Neuronal stem cell (in vitro differentiated cells): ENCODE data around the gene HSPG2.
A peak's percentile ranks its signal among the peaks of the same experiment; 100 is the strongest.
"Not testable (repeated sequence)": the region's sequence is repeated elsewhere in the genome, so short reads cannot be mapped to it uniquely, and the experiment has no call there.

Source experiments
- DNase-seq: peaks from one replicate; pipeline ENCODE4 v3.0.0-alpha.2; 2013; ENCODE audit warnings: low spot score
- H2AFZ ChIP-seq: one replicate; pipeline ENCODE4 v1.6.1; 2013; ENCODE audit warnings: mild to moderate bottlenecking, low read length, inconsistent platforms
- H2AK5ac ChIP-seq: 2 replicates; pipeline ENCODE4 v1.6.1; 2013; ENCODE audit warnings: low read depth, mild to moderate bottlenecking, inconsistent platforms, low read length, moderate library complexity, mixed read lengths
- H2BK120ac ChIP-seq: 2 replicates; pipeline ENCODE4 v1.6.1; 2013; ENCODE audit warnings: low read depth, mild to moderate bottlenecking, inconsistent platforms, low read length, moderate library complexity, mixed read lengths
- H2BK12ac ChIP-seq: one replicate; pipeline ENCODE4 v1.6.1; 2013; ENCODE audit warnings: low read length, inconsistent platforms
- H2BK15ac ChIP-seq: 2 replicates; pipeline ENCODE4 v1.6.1; 2013; ENCODE audit warnings: mild to moderate bottlenecking, low read length, inconsistent platforms, mixed read lengths
- H2BK5ac ChIP-seq: one replicate; pipeline ENCODE4 v1.6.1; 2013; ENCODE audit warnings: inconsistent platforms, mild to moderate bottlenecking, low read length, moderate library complexity
- H3K14ac ChIP-seq: one replicate; pipeline ENCODE4 v1.6.1; 2013; ENCODE audit warnings: low read length, inconsistent platforms
- H3K18ac ChIP-seq: 2 replicates; pipeline ENCODE4 v1.6.1; 2013; ENCODE audit warnings: low read length, inconsistent platforms
- H3K23ac ChIP-seq: 2 replicates; pipeline ENCODE4 v1.6.1; 2013; ENCODE audit warnings: low read depth, mild to moderate bottlenecking, mixed read lengths, low read length, inconsistent platforms; ENCODE audit not compliant: poor library complexity
- H3K27ac ChIP-seq: replicated peaks from 3 replicates; pipeline ENCODE4 v1.5.1; 2013; ENCODE audit warnings: low read length, inconsistent platforms
- H3K27me3 ChIP-seq, 3 experiments: 2 replicates each; pipeline ENCODE4 v1.6.1; 2013; ENCODE audit warnings: low read length in 3 of 3, mild to moderate bottlenecking in 2 of 3, inconsistent platforms in 1 of 3, low read depth in 1 of 3, mixed read lengths in 1 of 3, moderate library complexity in 1 of 3; ENCODE audit not compliant: control insufficient read depth in 3 of 3, insufficient read depth in 3 of 3
- H3K36me3 ChIP-seq, 2 donors: replicated peaks in 1 of 2; 2 replicates each; pipeline ENCODE4 v1.6.1; 2013; ENCODE audit warnings: low read length in 2 of 2; ENCODE audit not compliant: control insufficient read depth in 2 of 2, insufficient read depth in 2 of 2
- H3K4ac ChIP-seq: 2 replicates; pipeline ENCODE4 v1.6.1; 2013; ENCODE audit warnings: inconsistent platforms, mild to moderate bottlenecking, low read length, moderate library complexity
- H3K4me1 ChIP-seq, 2 donors: 1 replicate in 1 of 2; 2 replicates in 1 of 2; pipeline ENCODE4 v1.6.1; 2013; ENCODE audit warnings: low read length in 2 of 2, low read depth in 1 of 2; ENCODE audit not compliant: control insufficient read depth in 2 of 2, insufficient read depth in 1 of 2
- H3K4me2 ChIP-seq: one replicate; pipeline ENCODE4 v1.6.1; 2013; ENCODE audit warnings: mild to moderate bottlenecking, low read length, inconsistent platforms; ENCODE audit not compliant: insufficient read depth, poor library complexity, severe bottlenecking
- H3K4me3 ChIP-seq, 2 donors: 2 replicates each; pipeline ENCODE4 v1.5.1; 2013; ENCODE audit warnings: low read length in 2 of 2, mild to moderate bottlenecking in 2 of 2, inconsistent platforms in 1 of 2, moderate library complexity in 1 of 2
- H3K79me1 ChIP-seq: one replicate; pipeline ENCODE4 v1.6.1; 2013; ENCODE audit warnings: low read depth, mild to moderate bottlenecking, inconsistent platforms, low read length, moderate library complexity
- H3K9ac ChIP-seq: one replicate; pipeline ENCODE4 v1.6.1; 2013; ENCODE audit warnings: mild to moderate bottlenecking, low read depth, low read length, inconsistent platforms; ENCODE audit not compliant: poor library complexity
- H3K9me3 ChIP-seq, 2 donors: replicated peaks in 1 of 2; 2 replicates each; pipeline versions ENCODE3 to v1.6.1; 2013; ENCODE audit warnings: low read length in 2 of 2, mild to moderate bottlenecking in 2 of 2, inconsistent platforms in 1 of 2, low read depth in 1 of 2, mixed read lengths in 1 of 2, moderate library complexity in 1 of 2; ENCODE audit not compliant: control insufficient read depth in 2 of 2, insufficient read depth in 1 of 2
- H4K8ac ChIP-seq: one replicate; pipeline ENCODE4 v1.6.1; 2013; ENCODE audit warnings: low read depth, mild to moderate bottlenecking, inconsistent platforms, low read length, moderate library complexity
- H4K91ac ChIP-seq: one replicate; pipeline ENCODE4 v1.6.1; 2013; ENCODE audit warnings: low read length, low read depth, mild to moderate bottlenecking, inconsistent platforms; ENCODE audit not compliant: poor library complexity
- WGBS, 2 donors: extraction: QIAGEN DNeasy Blood & Tissue Kit; methylation state at CpG; one replicate each; pipeline ENCODE4 v1.1.7; 2013; ENCODE audit warnings: missing lambda C conversion rate in 2 of 2, mixed read lengths in 1 of 2; ENCODE audit not compliant: insufficient read length in 2 of 2, insufficient replicate concordance in 1 of 2; ENCODE audit errors: extremely low coverage in 2 of 2; 5-methylcytosine and 5-hydroxymethylcytosine counted together

The HSPG2 gene

DNA sequence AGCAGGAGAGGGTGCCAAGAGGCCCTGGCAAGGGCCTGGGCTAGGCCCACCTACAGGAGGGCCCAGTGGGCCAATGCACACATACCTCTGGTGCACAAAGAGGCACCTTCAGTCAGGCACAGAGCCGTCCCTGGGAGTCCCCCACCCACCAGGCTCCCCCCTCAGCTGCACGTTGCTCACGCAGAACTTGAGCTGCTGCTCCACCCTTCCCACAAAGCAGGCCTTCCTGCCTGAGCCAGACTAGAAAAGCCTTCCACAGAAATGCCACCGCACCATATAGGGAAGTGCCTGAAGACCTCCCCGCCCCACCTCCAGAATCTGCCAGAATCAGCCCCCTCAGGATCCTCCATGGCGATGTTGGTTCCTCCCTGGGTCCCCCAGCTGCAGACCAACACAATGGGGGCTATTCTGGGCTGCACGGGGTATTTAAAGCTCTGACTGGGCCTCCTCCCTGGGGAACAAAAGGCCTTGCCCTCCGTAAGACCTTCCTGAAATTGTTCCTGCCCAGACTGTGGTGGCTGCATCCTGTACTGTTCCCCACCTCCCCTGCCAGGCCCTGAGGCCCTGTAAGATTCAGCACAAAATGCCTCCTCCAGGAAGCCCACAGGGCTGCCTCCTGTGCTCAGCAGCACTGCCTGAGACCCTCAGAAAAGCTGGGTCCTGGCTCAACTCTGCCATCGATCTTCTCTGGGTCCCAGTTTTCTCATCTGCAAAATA, 27.2 kb downstream of the HSPG2 start:
- Histone ChIP-seq H3K4me2 (no peak overlapping the region), H4K91ac (no peak overlapping the region), H2BK12ac (no peak overlapping the region), H3K4me3 (no peak overlapping the region), H4K8ac (no peak overlapping the region), H3K18ac (peak overlapping the region; percentile 82), H2BK5ac (peak overlapping the region; percentile 44), H3K23ac (no peak overlapping the region), H3K4me1 (peaks cover 22 to 38% of the 10 kb centered on the region in 2 donors), H3K9ac (no peak overlapping the region), H3K27me3 (no peaks in the 10 kb centered on the region), H3K4ac (no peak overlapping the region), H3K14ac (no peak overlapping the region), H3K36me3 (no peaks in the 10 kb centered on the region), H2AFZ (peak overlapping the region; percentile 34), H3K9me3 (no peaks in the 10 kb centered on the region), H2BK120ac (no peak overlapping the region), H2AK5ac (peak overlapping the region; percentile 43), H3K79me1 (peaks cover 3% of the 10 kb centered on the region), H3K27ac (peak overlapping the region; percentile 72), H2BK15ac (peak overlapping the region; percentile 18)
- DNase-seq = peak; percentile 47
- WGBS, 2 donors = no CpG with 5 or more reads among the region's 9 CpGs

DNA sequence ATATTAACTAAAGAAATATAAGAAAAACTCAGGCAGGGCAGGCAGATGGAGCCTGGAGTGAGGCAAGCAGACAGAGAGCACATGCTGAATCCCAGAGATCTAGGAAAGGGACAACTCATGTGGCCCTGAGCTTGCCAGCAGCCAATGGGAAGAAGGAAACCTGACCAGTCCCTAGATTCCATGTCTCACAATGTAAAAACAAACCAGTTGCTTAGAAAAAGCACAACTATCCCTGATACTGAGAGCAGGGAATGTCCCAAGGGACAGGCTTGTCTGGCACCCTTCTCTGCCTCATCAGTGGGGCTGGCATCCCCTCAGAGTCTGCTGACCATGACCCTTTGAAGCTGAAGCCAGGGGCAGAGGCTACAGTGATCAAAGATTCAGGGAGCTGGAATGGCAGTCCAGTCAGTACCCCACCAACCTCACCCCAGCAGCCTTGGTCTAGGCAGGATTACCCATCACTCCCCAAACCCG, 27.8 kb downstream of the HSPG2 start:
- H3K18ac ChIP-seq = peak overlapping the region; percentile 82
- no peak overlapping the region for H4K8ac ChIP-seq
- peaks cover 3% of the 10 kb centered on the region for H3K79me1 ChIP-seq
- peaks cover 22 to 38% of the 10 kb centered on the region in 2 donors for H3K4me1 ChIP-seq
- H2BK5ac ChIP-seq = peak overlapping the region; percentile 44
- no peak overlapping the region for H3K9ac ChIP-seq
- H3K27me3 ChIP-seq = no peaks in the 10 kb centered on the region
- H3K4ac ChIP-seq = no peak overlapping the region
- no CpG with 5 or more reads among the region's 1 CpG for WGBS, 2 donors
- peak overlapping the region; percentile 72 for H3K27ac ChIP-seq
- no peak overlapping the region for H2BK12ac ChIP-seq
- H2AK5ac ChIP-seq = peak overlapping the region; percentile 43
- H3K36me3 ChIP-seq = no peaks in the 10 kb centered on the region
- H2AFZ ChIP-seq = peak overlapping the region; percentile 34
- DNase-seq = no peak
- H3K4me3 ChIP-seq = no peak overlapping the region
- H4K91ac ChIP-seq = no peak overlapping the region
- no peak overlapping the region for H3K23ac ChIP-seq
- H3K4me2 ChIP-seq = no peak overlapping the region
- peak overlapping the region; percentile 18 for H2BK15ac ChIP-seq
- H3K14ac ChIP-seq = no peak overlapping the region
- H2BK120ac ChIP-seq = no peak overlapping the region
- H3K9me3 ChIP-seq = no peaks in the 10 kb centered on the region

DNA sequence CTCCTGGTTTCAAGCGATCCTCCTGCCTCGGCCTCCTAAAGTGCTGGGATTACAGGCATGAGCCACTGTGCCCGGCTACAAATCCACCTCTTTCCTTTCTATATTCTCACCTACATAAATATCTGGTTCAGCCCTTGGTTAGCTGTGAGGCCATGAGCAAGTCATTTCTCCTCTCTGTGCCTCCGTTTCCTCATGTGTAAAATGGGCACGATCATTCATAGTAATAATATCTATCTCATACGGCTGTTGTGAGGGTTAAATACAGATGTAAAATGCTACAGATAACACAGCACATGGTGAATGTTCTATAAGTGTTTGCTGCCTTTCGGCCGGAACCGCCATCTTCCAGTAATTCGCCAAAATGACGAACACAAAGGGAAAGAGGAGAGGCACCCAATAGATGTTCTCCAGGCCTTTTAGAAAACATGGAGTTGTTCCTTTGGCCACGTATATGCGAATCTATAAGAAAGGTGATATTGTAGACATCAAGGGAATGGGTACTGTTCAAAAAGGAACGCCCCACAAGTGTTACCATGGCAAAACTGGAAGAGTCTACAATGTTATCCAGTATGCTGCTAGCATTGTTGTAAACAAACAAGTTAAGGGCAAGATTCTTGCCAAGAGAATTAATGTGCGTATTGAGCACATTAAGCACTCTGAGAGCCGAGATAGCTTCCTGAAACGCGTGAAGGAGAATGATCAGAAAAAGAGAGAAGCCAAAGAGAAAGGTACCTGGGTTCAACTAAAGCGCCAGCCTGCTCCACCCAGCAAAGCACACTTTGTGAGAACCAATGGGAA, 29.2 kb downstream of the HSPG2 start:
- not testable (repeated sequence) for H4K91ac ChIP-seq, H3K27ac ChIP-seq, H3K18ac ChIP-seq, H3K4ac ChIP-seq, H3K9ac ChIP-seq, H2AFZ ChIP-seq, H3K9me3 ChIP-seq, H3K4me3 ChIP-seq, H3K4me2 ChIP-seq, H2BK15ac ChIP-seq, H3K36me3 ChIP-seq, H3K27me3 ChIP-seq, H2AK5ac ChIP-seq, H3K14ac ChIP-seq, H3K79me1 ChIP-seq, H2BK120ac ChIP-seq, DNase-seq, H3K23ac ChIP-seq, H2BK5ac ChIP-seq, H4K8ac ChIP-seq, H2BK12ac ChIP-seq
- peaks cover 17 to 30% of the 10 kb centered on the region in 2 donors for H3K4me1 ChIP-seq
- WGBS, 2 donors = no CpG with 5 or more reads among the region's 19 CpGs

DNA sequence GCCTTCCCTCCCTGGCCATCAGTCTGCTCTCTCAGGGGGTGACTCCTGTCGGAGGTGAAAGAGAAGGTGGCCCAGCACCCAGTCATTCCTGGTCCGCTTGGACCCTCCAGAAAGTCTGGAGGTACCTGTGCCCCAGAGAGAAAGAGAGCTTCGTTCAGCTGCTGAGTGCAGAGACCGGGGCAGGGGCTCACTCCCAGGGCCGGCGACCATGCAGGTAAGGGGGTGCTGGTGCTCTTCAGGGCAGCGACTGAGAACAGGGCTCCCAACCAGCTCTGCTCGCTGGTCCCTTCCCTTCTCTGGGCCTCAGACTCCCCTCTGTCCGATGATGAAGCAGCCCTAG, 30.1 kb downstream of the HSPG2 start:
- no peak overlapping the region for H2BK120ac ChIP-seq
- no peak for DNase-seq

More for the DNA sequence above, 30.1 kb downstream of the HSPG2 start:
- H3K18ac ChIP-seq = peak overlapping the region; percentile 82
- no peaks in the 10 kb centered on the region for H3K36me3 ChIP-seq
- H4K8ac ChIP-seq = no peak overlapping the region
- H2BK15ac ChIP-seq = peak overlapping the region; percentile 64
- H3K14ac ChIP-seq = no peak overlapping the region
- no peak overlapping the region for H3K4me3 ChIP-seq
- H3K27me3 ChIP-seq = no peaks in the 10 kb centered on the region
- H3K79me1 ChIP-seq = peaks cover 3% of the 10 kb centered on the region
- peaks cover 22 to 29% of the 10 kb centered on the region in 2 donors for H3K4me1 ChIP-seq
- peak overlapping the region; percentile 5 for H3K23ac ChIP-seq
- no peak overlapping the region for H3K9ac ChIP-seq
- no peaks in the 10 kb centered on the region for H3K9me3 ChIP-seq
- H3K4me2 ChIP-seq = no peak overlapping the region
- H2BK12ac ChIP-seq = no peak overlapping the region
- no peak overlapping the region for H2BK5ac ChIP-seq
- H2AFZ ChIP-seq = no peak overlapping the region
- no CpG with 5 or more reads among the region's 9 CpGs for WGBS, 2 donors
- H3K4ac ChIP-seq = no peak overlapping the region
- no peak overlapping the region for H3K27ac ChIP-seq
- no peak overlapping the region for H4K91ac ChIP-seq
- H2AK5ac ChIP-seq = no peak overlapping the region
